CD14-positive monocyte (primary cell): ENCODE results near the gene ABCG8. TPM values are rescaled to one million over a fixed set of nuclear protein-coding genes. Genes with fewer than 3 reads are reported as not detected.

Experiments
- DNase-seq, 3 donors: peaks; one replicate each; pipeline ENCODE4 v3.0.0-alpha.2; 2011 to 2022
- H2AFZ ChIP-seq: 2 replicates; pipeline ENCODE4 v1.6.0; 2012; ENCODE audit warnings: mild to moderate bottlenecking, low read depth, low read length, inconsistent platforms; ENCODE audit not compliant: insufficient read depth, poor library complexity, severe bottlenecking
- H3K27ac ChIP-seq, 2 donors: 1 replicate in 1 of 2; 2 replicates in 1 of 2; pipeline ENCODE4 v1.5.1; 2012 to 2013; ENCODE audit warnings: low read length in 2 of 2, control low read depth in 1 of 2, inconsistent platforms in 1 of 2, low read depth in 1 of 2, mild to moderate bottlenecking in 1 of 2
- H3K27me3 ChIP-seq, 2 donors: one replicate each; pipeline versions ENCODE4 v1.6.0 to v1.6.1; 2011 to 2013; ENCODE audit warnings: low read length in 2 of 2; ENCODE audit not compliant: control insufficient read depth in 2 of 2, insufficient read depth in 2 of 2
- H3K36me3 ChIP-seq, 2 donors: replicated peaks in 1 of 2; 1 replicate in 1 of 2; 2 replicates in 1 of 2; pipeline versions ENCODE4 v1.5.1 to v1.6.1; 2012 to 2013; ENCODE audit warnings: low read length in 2 of 2, control low read depth in 1 of 2, inconsistent platforms in 1 of 2, mild to moderate bottlenecking in 1 of 2; ENCODE audit not compliant: insufficient read depth in 2 of 2, control insufficient read depth in 1 of 2
- H3K4me1 ChIP-seq, 2 donors: 1 replicate in 1 of 2; 2 replicates in 1 of 2; pipeline versions ENCODE4 v1.5.1 to v1.6.1; 2012 to 2013; ENCODE audit warnings: low read length in 2 of 2, control low read depth in 1 of 2, inconsistent platforms in 1 of 2, mild to moderate bottlenecking in 1 of 2, moderate library complexity in 1 of 2; ENCODE audit not compliant: insufficient read depth in 2 of 2, control insufficient read depth in 1 of 2
- H3K4me2 ChIP-seq: replicated peaks from 2 replicates; pipeline ENCODE3; 2012; ENCODE audit warnings: low read length, moderate library complexity, mild to moderate bottlenecking; ENCODE audit not compliant: poor library complexity, severe bottlenecking; ENCODE audit errors: extremely low read depth
- H3K4me3 ChIP-seq, 3 experiments: fragments of 200-600 bp in 1 of 3; sonication (generic) in 1 of 3; replicated peaks in 1 of 3; 1 replicate in 2 of 3; 2 replicates in 1 of 3; pipeline ENCODE4 v1.5.1; 2011 to 2013; ENCODE audit warnings: low read length in 3 of 3, mild to moderate bottlenecking in 3 of 3, control low read depth in 2 of 3, low read depth in 2 of 3, inconsistent platforms in 1 of 3, moderate library complexity in 1 of 3
- H3K79me2 ChIP-seq: 2 replicates; pipeline ENCODE4 v1.6.0; 2012; ENCODE audit warnings: mild to moderate bottlenecking, control low read depth, inconsistent platforms, low read length, moderate library complexity; ENCODE audit not compliant: insufficient read depth
- H3K9ac ChIP-seq: 2 replicates; pipeline ENCODE4 v1.6.0; 2017; ENCODE audit warnings: low read length, mild to moderate bottlenecking; ENCODE audit not compliant: insufficient read depth, poor library complexity, severe bottlenecking
- H3K9me3 ChIP-seq, 2 donors: replicated peaks in 1 of 2; 1 replicate in 1 of 2; 2 replicates in 1 of 2; pipeline versions ENCODE4 v1.5.1 to v1.6.1; 2012 to 2013; ENCODE audit warnings: low read length in 2 of 2, control low read depth in 1 of 2; ENCODE audit not compliant: control insufficient read depth in 1 of 2, insufficient read depth in 1 of 2
- H4K20me1 ChIP-seq: 2 replicates; pipeline ENCODE4 v1.6.0; 2012; ENCODE audit warnings: mild to moderate bottlenecking, low read length, control low read depth, moderate library complexity; ENCODE audit not compliant: insufficient read depth
- H3K27ac Mint-ChIP-seq, 7 donors: one replicate each; pipeline ENCODE4 v1.8.0; 2020; ENCODE audit warnings: mild to moderate bottlenecking in 7 of 7, mixed read lengths in 7 of 7, moderate library complexity in 6 of 7, inconsistent platforms in 2 of 7
- H3K27me3 Mint-ChIP-seq, 3 donors: one replicate each; pipeline ENCODE4 v1.8.0; 2021 to 2022; ENCODE audit warnings: low read depth in 3 of 3, mild to moderate bottlenecking in 3 of 3, mixed read lengths in 3 of 3, moderate library complexity in 3 of 3, inconsistent platforms in 1 of 3
- H3K36me3 Mint-ChIP-seq, 2 donors: one replicate each; pipeline ENCODE4 v1.8.0; 2020; ENCODE audit warnings: mixed read lengths in 2 of 2, inconsistent platforms in 1 of 2, mild to moderate bottlenecking in 1 of 2
- H3K4me1 Mint-ChIP-seq: one replicate; pipeline ENCODE4 v1.8.0; 2020; ENCODE audit warnings: mild to moderate bottlenecking, mixed read lengths
- H3K4me3 Mint-ChIP-seq, 2 donors: one replicate each; pipeline ENCODE4 v1.8.0; 2020; ENCODE audit warnings: mild to moderate bottlenecking in 2 of 2, mixed read lengths in 2 of 2, moderate library complexity in 1 of 2
- H3K9me3 Mint-ChIP-seq, 7 donors: one replicate each; pipeline ENCODE4 v1.8.0; 2020 to 2022; ENCODE audit warnings: mixed read lengths in 7 of 7, mild to moderate bottlenecking in 6 of 7, moderate library complexity in 6 of 7, inconsistent platforms in 2 of 7
- WGBS: methylation state at CpG from one replicate; pipeline ENCODE4 v1.1.5; 2013; ENCODE audit warnings: missing lambda C conversion rate; ENCODE audit not compliant: insufficient coverage; 5-methylcytosine and 5-hydroxymethylcytosine counted together
- intact Hi-C, 2 donors: fragments of 100-400 bp; cut with micrococcal nuclease; formaldehyde crosslinking; loops; one replicate each; pipeline versions ENCODE4 v1.15.0 to v1.15.1; 2023
- polyA plus RNA-seq, 3 donors: library from polyadenylated mRNA; depleted of rRNA in 1 of 3; unstranded in 2 of 3; stranded (reverse) in 1 of 3; fragments of 300-500 nt in 2 of 3; fragments of >200 nt in 1 of 3; fragmentation: Illumina TruSeq in 2 of 3; gene quantifications; 1 replicate in 2 of 3; 2 replicates in 1 of 3; pipeline ENCODE4 v1.2.3, GENCODE V29; 2012 to 2021
- TF ChIP-seq, protein P1 (sequence below): fragments of 200-600 bp; IDR thresholded peaks from one replicate; pipeline ENCODE4 v1.8.0; 2022; ENCODE audit warnings: antibody characterized with exemption, mild to moderate bottlenecking

The ABCG8 gene
- polyA plus RNA-seq, 3 donors: not detected

DNA sequence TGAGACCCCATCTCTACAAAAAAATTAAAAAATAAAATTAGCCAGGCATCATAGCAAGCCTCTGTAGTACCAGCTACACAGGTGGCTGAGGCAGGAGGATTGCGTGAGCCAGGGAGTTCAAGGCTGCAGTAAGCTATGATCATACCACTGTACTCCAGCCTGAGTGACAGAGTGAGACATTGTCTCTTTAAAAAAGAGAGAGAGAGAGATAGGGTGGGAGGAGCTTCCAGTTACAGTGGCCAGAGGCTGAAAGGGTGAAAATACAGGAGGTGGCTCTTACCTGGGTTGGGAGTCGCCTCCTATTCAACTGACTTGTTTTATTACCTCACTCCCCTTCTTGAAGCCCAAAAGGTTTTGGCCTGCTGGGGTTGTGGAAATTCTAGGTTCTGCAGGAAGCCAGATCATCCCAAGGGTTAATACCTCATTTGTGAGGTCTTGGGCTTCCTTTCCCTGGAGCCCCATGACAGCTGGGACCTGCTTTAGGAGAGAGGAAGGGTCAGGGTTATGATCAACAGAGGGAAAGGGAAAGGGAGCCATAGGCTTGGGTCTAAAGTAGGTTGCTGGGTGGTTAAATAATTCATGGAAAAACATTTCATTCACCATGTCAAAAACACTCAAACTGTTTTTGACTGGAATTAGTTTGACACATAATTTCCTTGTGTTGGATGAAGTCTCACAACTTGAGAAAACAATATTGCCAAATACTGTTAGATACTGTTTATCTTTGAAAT, 47.6 kb upstream of the ABCG8 start:
- Histone ChIP-seq H3K4me2 (no peak overlapping the region), H3K4me3 (no peak overlapping the region), H3K9me3 (no peaks in the 10 kb centered on the region), H4K20me1 (no peaks in the 10 kb centered on the region), H3K27me3 (no peaks in the 10 kb centered on the region), H3K9ac (no peak overlapping the region), H2AFZ (no peak overlapping the region), H3K27ac (no peak overlapping the region), H3K36me3 (no peaks in the 10 kb centered on the region), H3K4me1 (no peaks in the 10 kb centered on the region), H3K79me2 (no peaks in the 10 kb centered on the region)
- H3K4me3 Mint-ChIP-seq: no peak overlapping the region
- no peak for DNase-seq
- TF ChIP-seq, protein P1, sequence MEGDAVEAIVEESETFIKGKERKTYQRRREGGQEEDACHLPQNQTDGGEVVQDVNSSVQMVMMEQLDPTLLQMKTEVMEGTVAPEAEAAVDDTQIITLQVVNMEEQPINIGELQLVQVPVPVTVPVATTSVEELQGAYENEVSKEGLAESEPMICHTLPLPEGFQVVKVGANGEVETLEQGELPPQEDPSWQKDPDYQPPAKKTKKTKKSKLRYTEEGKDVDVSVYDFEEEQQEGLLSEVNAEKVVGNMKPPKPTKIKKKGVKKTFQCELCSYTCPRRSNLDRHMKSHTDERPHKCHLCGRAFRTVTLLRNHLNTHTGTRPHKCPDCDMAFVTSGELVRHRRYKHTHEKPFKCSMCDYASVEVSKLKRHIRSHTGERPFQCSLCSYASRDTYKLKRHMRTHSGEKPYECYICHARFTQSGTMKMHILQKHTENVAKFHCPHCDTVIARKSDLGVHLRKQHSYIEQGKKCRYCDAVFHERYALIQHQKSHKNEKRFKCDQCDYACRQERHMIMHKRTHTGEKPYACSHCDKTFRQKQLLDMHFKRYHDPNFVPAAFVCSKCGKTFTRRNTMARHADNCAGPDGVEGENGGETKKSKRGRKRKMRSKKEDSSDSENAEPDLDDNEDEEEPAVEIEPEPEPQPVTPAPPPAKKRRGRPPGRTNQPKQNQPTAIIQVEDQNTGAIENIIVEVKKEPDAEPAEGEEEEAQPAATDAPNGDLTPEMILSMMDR: no peak
- intact Hi-C loops: no loop called here
- no peaks in the 10 kb centered on the region for H3K4me1 Mint-ChIP-seq
- H3K27me3 Mint-ChIP-seq: no peaks in the 10 kb centered on the region
- 80% methylated on average over 1 of the region's 2 CpGs for WGBS
- peaks cover 3 to 5% of the 10 kb centered on the region in 2 donors for H3K36me3 Mint-ChIP-seq
- no peaks in the 10 kb centered on the region for H3K9me3 Mint-ChIP-seq
- H3K27ac Mint-ChIP-seq: no peak overlapping the region

DNA sequence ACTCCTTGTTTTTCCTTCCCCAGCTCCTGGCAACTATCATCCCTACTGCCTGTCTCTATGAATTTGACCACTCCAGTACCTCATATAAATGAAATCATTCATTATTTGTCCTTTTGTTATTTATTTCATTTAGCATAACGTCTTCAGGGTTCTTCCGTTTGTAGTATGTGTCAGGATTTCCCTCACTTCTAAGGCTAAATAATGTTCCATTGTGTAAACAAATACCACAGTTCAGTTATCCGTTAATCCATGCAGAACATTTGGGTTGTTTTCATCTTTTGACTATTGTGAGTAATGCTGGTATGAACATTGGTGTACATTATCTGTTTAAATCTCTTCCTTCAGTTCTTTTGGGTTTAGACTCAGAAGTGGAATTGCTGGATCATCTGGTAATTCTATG, 46.1 kb upstream of the ABCG8 start:
- TF ChIP-seq, protein P1: no peak
- Histone ChIP-seq H4K20me1 (no peaks in the 10 kb centered on the region), H3K4me2 (no peak overlapping the region), H3K79me2 (no peaks in the 10 kb centered on the region), H3K27me3 (no peaks in the 10 kb centered on the region), H3K9ac (no peak overlapping the region), H3K27ac (no peak overlapping the region), H3K4me1 (no peaks in the 10 kb centered on the region), H3K4me3 (no peak overlapping the region), H2AFZ (no peak overlapping the region), H3K9me3 (no peaks in the 10 kb centered on the region), H3K36me3 (no peaks in the 10 kb centered on the region)
- H3K36me3 Mint-ChIP-seq: peaks cover 3 to 5% of the 10 kb centered on the region in 2 donors
- no peak overlapping the region for H3K27ac Mint-ChIP-seq
- no CpG with 5 or more reads among the region's 3 CpGs for WGBS
- H3K4me3 Mint-ChIP-seq: no peak overlapping the region
- no peaks in the 10 kb centered on the region for H3K9me3 Mint-ChIP-seq
- intact Hi-C loops: no loop called here
- H3K27me3 Mint-ChIP-seq: no peaks in the 10 kb centered on the region
- H3K4me1 Mint-ChIP-seq: no peaks in the 10 kb centered on the region
- DNase-seq: no peak
